Fibroblast of skin of right biceps (primary cell): ENCODE results near the gene PDHB.
"Not testable (repeated sequence)": the region's sequence is repeated elsewhere in the genome, so short reads cannot be mapped to it uniquely, and the experiment has no call there.

Experiments used
- DNase-seq: peaks from one replicate; pipeline ENCODE4 v3.0.0-alpha.2; 2013

The PDHB gene

DNA sequence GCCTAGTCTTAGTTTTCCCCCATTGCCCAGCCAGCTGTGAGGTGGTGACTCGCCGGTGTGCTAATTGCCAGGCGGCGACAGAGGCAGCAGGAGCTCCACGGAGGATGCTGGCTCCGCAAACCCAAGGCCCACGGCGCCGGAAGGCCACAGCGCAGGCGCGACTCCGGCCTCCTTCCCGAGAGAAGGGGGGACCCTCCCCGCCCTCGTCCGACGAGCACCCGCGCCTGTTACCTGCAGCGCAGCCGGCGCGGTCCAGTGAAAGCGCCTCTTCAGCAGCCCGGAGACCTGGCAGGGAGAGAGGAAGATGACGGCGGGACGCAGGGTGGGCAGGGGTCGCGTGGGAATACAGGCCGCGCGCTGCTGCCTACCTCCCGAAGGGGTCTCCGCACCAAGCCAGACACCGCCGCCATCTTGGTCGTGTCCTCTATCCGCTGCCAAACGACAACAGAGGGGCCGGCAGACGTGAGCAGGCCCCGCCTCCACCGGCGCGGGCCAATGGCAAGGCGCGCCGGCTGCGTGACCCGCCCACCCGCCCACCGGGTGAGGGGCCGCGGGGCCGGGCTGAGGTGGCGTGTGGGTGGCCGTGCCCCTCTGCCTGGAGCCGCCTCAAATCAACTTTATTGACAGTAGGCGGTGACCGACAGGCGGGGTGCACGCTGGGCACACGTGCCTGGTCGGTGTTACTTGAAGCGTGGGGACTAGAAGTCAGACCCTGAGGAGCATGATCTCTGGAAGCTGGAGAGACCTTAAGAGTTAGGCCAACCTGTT is at the start of gene PDHB:
Gene PDHB (minus strand): TSS at position 433 of the 768 bp plus-strand sequence. CDS start 23 bp downstream, at position 410.
- peak; percentile 91 for DNase-seq

DNA sequence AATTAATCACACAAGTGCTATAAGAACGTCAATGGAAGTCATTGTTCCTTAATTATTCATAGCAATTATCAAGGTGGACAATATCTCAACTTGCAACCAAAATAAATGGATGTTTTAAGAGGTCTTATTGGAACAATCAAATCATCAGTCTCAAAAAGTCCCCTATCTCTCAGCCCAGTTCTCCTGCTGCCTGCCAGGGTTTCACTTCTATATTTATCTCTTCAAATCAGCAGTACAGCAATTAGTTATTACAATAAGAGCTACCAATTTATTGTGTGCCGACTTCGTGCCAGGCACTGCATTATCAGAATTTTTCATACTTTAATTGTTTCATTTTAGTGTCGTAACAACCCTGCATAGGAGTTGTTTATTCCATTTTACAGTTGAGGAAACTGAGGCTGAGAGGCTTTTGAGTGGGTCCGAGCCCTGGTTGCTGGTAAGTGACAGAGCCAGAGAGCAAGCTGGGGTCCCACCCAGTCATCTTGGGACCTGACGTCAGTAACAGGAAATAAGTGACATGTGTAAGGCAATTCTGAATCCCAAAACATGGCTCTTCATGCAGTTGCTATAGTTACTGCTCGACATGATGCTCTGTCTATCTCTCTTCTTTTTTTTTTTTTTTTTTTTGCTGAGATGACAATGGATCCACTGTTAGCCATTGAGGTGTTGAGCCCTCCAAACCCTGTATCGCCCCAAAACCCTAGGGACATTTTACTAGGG is 49.4 kb upstream of the PDHB start:
- no peak for DNase-seq

DNA sequence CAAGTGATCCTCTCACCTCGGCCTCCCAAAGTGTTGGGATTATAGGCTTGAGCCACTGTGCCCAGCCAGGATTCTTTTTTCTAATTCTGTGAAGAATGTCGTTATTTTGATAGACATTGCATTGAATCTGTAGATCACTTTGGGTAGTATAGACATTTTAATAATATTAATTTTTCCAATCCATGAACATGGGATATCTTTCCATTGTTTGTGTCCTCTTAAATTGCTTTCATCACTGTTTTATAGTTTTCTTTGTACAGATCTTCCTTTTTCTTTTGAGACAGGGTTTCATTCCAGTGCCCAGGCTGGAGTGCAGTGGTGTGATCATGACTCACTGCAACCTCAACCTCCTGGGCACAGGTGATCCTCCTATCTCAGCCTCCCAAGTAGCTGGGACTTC is 46.7 kb upstream of the PDHB start:
- DNase-seq: no peak

DNA sequence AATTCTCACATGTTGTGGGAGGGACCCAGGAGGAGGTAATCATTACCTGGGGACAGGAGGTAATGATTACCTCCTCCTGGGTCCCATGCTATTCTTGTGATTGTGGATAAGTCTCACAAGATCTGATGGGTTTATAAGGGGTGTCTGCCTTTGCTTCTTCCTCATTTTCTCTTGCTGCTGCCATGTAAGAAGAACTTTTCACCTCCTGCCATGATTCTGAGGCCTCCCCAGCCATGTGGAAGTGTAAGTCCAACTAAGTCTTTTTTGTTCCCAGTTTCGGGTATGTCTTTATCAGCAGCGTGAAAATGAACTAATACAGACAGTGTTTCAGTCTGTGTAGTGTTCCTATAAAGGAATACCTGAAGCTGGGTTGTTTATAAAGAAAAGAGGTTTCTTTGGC is 45.1 kb upstream of the PDHB start:
- no peak for DNase-seq

DNA sequence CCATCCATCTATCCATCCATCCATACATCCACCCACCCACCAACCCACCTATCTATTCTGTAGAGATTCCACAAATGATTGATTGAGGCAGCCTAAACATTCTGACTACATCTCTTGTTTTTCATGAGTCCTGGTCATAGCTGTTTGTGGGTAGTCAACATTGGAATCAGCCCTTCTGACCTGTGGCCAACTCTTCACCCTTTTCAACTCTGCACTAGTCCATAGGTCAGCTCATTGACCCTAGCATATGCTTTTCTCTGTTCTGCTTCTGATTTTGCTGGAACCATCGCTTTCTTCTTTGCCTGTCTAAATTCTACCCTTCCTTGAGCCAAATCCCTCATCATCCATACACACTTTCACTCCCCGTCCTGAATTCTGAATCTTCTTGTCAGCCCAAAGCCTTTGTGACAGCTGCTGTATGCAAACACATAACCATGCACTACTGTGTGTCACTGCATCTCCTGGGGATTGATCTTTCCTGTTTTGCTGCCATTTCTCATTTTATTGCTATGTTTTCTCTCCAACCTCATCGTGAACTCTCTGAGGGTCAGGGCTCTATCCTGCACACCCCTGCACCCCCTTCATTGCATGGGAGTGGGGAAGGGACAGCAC is 41.4 kb upstream of the PDHB start:
- no peak for DNase-seq

DNA sequence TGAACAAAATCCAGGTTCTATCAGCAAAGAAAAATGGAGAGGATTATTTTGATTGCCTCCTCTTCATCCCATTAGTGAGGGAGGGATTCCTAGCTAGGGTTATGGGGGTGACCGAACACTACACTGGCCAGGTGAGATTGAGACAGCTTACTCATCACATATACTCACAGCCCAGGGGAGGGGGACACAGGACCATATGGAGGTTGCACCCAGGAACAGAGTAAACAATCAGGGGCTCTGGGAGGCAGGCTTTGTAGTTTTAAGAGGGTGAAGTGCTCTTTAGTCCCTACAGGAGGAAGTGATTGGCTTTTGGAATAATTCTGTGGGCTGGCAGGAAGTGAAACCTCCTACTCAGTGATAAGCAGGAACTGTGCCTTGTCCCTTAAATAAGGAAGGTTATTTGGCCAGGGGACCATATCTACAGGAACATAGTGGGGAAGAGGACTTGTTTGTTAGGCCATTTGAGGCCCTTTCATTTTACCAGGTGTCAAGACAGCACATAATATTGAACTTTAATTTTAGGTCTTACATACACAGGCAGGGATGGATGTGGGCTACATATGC is 40.8 kb upstream of the PDHB start:
- DNase-seq: no peak

DNA sequence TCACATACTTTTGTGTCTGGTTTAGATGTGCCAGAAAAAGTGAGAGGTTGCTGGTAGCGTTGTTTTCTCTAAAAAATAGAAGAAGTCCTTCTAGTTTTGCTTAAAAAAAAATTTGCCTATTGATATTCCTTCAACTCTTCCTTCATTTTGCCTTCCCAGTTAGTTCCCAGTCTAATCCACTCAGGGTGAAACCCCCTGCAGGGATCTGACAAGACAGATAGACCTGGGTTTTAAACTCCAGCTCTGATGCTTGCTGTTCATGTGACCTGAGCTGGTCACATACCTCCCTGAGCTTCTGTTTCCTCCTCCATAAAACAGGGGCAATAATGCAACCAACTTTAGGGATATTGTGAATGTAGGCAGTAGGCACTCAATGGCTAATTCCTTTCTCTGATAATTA is 39.6 kb upstream of the PDHB start:
- no peak for DNase-seq

DNA sequence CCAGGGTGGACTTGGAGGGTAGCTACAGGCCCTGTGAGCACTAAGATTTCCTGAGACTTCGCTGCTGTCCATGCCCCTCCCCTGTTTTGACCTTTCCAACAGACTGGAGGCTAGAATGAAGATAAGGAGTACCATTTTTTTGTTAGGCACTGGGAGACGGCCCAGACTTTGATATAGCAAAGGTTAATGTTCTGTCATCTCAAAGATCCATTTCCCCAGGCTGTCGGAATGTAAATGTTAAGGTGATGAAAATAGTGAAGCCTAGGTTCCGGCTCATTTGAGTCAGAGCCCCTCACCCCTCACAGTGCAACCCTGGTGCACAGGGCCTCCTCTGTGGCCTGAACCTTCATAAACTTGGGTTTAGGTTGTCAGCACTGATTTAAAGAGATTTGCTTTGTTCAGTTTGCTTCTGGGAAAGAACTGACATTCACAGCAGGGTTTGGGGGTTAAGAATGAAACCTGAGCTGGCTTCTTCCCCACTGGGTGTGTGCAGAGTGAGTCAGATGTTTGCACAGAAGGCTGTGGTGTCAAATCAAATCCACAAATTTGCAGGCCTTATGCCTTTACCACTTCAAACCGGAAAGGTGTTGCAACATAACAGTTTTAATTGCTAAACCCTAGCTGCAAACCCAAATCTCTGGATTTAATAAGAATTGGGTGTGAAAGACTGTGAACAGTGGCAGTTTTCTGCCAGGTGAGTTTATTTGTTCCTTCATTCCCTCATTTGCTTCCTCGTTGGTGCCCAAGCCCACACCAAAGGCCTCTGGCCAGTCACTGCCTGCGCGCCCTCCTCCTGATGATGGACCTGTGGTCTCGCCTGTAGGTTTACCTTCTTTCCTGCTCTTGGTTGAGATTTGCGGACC is 37.6 kb upstream of the PDHB start:
- DNase-seq: peak; percentile 95

DNA sequence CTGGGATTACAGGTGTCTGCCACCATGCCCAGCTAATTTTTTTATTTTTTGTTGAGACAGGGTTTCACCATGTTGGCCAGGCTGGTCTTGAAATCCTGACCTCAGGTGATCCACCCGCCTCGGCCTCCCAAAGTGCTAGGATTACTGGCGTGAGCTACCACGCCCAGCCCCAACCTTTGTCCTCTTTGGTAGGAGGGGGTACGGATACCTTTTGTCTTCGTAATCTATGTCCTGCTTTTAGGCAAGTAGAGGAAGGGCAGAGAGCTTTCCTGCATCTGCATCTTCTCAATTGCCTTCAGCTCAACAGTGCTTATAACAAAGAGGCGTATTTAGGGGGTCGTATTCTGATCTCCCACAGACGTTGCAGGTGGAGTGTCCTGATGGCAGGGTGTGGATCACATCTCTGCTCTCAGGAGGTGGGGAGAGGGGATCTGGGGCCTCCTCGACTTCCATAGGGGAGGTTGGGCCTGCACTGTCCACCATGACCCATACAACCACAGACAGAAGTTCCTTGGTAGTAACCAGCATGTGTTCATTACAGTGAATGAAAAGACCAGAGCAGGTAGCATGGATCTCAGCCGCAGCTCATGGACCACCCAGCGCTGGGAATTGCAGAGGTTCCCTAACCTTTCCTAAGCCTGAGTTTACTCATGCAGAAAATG is 36.9 kb upstream of the PDHB start:
- no peak for DNase-seq

DNA sequence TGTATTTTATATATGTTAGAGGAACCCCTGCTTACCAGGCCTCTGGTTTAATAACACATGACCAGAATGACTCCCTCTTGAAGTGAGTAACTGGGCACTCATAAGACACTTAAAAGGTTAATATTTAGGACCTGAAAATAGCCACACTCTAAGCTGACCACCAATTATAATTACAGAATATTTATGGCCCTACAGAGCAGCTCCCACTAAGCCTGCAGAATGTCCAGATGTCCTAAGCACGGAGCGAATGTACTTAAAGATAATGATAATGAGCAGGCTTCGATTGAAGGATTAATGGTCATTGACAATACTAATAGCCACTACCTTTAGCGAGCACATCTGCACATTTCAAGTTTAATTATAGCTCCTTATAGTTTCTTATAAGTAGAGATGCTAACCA is 35.5 kb upstream of the PDHB start:
- DNase-seq: no peak

DNA sequence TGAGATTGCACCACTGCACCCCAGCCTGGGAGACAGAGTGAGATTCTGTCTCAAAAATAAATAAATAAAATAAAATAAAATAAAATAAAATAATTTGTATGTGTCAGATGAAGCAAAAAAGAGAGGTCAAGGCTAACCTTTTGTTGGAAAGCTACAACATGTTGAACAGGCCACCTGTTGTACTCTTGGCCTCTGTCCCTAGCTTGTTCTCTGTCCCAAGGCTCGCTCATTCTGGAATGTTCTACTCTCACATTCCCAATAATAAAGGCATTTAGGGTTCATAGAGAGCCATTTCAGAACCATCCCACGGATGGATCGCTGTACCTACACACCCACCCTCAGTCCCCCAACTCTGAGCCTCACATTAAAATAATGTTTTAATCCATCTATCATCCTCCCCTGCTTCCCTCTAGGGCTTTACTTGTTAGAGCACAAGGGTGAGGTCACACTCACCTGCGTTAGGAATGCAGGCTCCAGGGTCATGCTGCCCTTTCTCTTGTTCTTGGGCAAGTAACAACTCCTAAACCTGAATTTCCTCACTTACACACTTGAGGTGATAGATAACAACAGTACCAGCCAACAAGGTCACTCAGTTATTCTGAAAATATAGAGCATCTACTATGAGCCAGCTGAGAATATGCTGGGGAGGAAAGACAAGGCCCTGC is 33.4 kb upstream of the PDHB start:
- DNase-seq: no peak

DNA sequence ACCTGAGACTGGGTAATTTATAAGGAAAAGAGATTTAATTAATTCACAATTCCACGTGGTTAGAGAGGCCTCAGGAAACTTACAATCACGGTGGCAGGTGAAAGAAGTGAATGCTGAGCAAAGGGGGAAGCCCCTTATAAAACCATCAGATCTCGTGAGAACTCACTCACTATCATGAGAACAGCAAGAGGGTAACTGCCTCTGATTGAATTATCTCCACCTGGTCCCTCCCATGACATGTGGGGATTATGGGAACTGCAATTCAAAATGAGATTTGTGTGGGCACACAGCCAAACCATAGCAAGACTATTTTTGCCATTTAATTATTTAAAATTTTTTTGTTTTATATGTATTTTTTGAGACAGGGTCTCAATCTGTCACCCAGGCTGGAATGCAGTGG is 31.2 kb upstream of the PDHB start:
- DNase-seq: no peak

DNA sequence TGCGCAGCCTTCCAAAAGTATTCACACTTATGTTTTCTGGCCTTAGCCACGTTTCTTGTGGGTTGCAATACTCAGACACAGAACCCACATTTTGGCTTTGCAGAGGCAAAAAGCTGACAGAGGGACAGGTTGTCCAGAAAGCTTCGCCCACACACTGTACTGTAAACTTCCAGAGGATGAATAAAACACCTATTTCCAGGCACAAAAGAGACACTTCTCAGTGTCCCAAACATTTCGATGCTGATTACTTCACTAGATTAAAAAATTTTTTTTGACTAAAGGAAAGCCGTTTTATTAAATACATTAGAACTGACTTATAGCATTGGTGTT is 30.3 kb upstream of the PDHB start:
- DNase-seq: no peak

DNA sequence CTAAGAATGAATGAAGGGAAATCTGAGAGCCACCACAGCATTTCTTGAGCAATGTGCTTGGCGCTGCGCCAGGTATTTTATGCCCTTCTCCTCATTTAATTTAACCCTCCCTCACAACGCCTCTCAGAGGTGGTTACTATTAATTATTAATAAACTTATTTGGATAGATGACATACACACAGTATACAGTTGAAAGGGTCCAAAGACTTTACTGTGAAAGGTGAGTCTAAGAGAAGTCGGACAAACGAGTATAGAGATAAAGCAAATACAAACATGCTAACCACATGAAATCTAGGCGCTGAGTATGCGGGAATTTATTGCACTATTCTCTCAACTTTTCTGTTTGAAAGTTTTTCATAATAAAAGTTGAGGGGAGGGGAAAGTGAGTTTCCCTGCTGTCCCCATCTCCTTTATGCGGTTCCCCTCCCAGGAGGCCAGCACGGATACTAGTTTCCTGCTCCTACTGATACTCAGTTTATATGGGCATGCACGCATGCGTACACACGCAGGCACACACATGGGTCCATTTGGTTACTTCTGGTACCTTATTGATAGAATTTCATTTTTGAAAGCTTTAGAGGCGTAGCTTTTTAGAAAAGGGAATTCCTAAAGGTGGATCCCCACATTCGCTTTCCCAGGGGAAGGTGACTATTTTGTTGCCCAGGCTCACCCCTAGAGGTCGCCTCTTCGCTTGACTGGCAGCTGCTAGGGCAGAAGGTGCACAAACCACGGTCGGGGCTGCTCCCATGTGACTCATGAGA is 29.7 kb upstream of the PDHB start:
- DNase-seq: peak; percentile 91

DNA sequence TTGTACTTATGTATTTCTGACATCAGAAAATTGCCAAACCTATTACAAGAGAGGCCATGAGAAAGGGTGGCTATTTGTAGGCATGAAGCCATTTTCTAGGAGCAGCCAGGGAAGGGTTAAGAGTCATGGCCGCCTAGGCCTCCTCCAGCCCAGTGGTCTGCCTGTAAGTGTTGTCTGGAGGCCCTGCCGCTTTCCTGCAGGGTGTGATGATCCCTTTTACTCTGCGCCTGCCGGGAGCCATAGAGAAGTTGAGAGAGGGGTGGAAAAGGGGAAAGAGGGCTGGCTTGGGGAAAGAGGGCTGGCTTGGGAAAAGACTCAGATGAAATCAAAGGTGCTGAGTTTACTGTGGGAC is 29.2 kb upstream of the PDHB start:
- no peak for DNase-seq

DNA sequence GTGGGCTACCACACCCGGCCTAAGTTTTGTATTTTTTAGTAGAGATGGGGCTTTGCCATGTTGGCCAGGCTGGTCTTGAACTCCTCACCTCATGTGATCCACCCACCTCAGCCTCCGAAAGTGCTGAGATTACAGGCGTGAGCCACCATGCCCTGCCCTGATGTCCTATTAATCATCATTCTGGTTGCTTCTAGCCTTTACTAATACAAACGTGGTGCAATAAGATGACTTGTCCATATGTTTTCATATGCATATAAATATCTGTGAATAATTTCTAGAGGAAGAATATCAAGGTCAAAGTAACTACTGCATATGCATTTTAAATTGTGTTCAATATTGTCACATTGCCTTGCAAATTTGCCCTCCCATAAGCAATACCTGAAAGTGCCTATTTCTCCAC is 25.5 kb upstream of the PDHB start:
- DNase-seq: no peak

DNA sequence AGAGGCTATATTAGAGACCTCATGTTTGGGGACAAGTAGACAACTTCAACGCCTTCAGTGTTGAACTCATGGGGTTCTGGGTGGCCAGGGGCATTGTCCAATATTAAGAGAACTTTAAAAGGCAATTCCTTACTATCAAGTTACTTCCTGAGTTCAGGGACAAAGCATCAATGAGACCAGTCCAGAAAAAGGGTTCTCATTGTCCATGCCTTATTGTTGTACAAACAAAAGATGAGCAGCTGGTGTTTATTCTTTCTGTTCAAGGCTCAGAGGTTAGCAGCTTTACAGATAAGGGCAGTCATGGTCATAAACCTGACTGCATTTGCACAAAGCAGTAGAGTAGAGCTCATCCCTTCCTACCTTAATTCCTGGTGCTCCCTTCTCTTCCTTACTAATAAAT is 18.5 kb upstream of the PDHB start:
- no peak for DNase-seq

DNA sequence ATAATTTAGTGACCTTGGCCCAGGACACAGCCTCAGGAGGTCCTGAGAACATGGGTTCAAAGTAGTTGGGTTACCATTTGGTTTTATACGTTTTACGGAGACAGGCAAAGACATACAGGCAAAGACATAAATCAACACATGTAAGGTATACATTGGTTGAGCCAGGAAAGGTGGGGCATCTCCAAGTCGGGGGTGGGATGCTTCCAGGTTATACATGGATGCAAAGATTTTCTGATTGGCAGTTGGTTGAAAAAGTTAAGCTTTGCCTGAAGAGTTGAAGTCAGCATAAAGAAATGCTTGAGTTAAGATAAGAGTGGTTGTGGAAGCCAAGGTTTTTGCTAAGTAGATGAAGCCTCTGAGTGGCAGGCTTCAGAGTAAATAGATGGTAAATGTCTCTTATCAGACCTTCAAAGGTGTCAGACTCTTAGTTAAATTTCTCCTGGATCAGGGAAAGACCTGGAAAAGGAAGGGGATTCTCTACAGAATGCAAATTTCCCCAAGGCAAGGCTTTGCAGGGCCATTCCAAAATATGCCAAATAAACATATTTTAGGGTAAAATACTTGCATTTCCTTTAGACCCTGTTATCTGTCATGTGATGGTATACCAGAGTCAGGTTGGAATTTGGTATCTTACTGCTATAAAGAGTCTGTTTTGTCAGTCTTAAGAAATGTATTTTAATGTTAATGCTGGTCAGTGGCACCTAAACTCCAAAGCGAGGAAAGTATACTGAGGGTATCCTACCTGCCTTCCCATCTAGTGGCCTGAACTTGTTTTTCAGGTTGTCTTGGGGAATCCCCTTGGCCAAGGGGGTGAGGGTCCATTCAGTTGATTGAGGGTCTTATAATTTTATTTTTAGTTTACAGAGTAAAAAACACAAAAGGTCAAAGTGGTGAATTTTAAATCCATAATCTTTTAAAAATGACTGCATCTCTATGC is 8.2 kb upstream of the PDHB start:
- no peak for DNase-seq

DNA sequence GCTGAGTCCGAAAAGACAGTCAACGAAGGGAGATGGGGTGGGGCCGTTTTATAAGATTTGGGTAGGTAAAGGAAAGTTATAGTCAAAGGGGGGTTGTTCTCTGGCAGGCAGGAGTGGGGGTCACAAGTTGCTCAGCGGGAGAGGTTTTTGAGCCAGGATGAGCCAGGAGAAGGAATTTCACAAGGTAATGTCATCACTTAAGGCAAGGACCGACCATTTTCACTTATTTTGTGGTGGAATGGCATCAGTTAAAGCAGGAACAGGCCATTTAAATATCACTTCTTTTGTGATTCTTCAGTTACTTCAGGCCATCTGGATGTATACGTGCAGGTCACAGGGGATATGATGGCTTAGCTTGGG is 7.3 kb upstream of the PDHB start:
- DNase-seq: not testable (repeated sequence)

DNA sequence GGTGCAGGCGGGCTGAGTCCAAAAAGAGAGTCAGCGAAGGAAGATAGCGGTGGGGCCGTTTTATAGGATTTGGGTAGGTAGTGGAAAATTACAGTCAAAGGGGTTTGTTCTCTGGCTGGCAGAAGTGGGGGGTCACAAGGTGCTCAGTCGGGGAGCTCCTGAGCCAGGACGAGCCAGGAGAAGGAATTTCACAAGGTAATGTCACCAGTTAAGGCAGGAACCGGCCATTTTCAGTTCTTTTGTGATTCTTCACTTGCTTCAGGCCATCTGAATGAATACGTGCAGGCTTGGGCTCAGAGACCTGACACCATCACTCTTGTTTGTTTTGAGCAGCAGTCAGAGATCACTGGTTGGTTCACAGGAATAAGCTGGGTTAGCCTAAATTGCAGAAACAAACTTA is 3.6 kb upstream of the PDHB start:
- not testable (repeated sequence) for DNase-seq
